Activated naive CD8-positive, alpha-beta T cell treated with anti-CD3 and anti-CD28 coated beads, Interleukin-2, amount 50 U/mL, for 24 hours (primary cell): Measurements from ENCODE around the gene NEK8.
"Not testable (repeated sequence)": the region's sequence is repeated elsewhere in the genome, so short reads cannot be mapped to it uniquely, and the experiment has no call there.

Experiments
- ATAC-seq: fragments of 150-1000 bp; cut with Tn5 transposase; one replicate; pipeline ENCODE4 v1.10.0; 2021
- DNase-seq: peaks from one replicate; pipeline ENCODE4 v3.0.0; 2021
- H3K27ac Mint-ChIP-seq: one replicate; pipeline ENCODE4 v1.8.0; 2021; ENCODE audit warnings: mild to moderate bottlenecking, mixed read lengths
- H3K27me3 Mint-ChIP-seq: one replicate; pipeline ENCODE4 v1.8.0; 2021; ENCODE audit warnings: mixed read lengths
- H3K36me3 Mint-ChIP-seq: one replicate; pipeline ENCODE4 v1.8.0; 2021; ENCODE audit warnings: low read depth, mixed read lengths
- H3K4me1 Mint-ChIP-seq: one replicate; pipeline ENCODE4 v1.8.0; 2021; ENCODE audit warnings: mixed read lengths
- H3K4me3 Mint-ChIP-seq: one replicate; pipeline ENCODE4 v1.8.0; 2021; ENCODE audit warnings: mild to moderate bottlenecking, moderate library complexity, mixed read lengths
- H3K9me3 Mint-ChIP-seq: one replicate; pipeline ENCODE4 v1.8.0; 2021; ENCODE audit warnings: mixed read lengths

Gene NEK8

GRCh38 chr17:28726627-28727491 lies 1.7 kb upstream of the NEK8 start:
- H3K9me3 Mint-ChIP-seq = no peaks in the 10 kb centered on the region
- peaks cover 55% of the 10 kb centered on the region for H3K4me1 Mint-ChIP-seq
- H3K4me3 Mint-ChIP-seq = peak overlapping the region; percentile 99
- peaks cover 35% of the 10 kb centered on the region for H3K36me3 Mint-ChIP-seq
- peak; percentile 26 for ATAC-seq
- H3K27ac Mint-ChIP-seq = peak overlapping the region; percentile 96
- peak; percentile 94 for DNase-seq
- no peaks in the 10 kb centered on the region for H3K27me3 Mint-ChIP-seq

- Mint-ChIP-seq H3K9me3 (no peaks in the 10 kb centered on the region), H3K4me3 (no peak overlapping the region), H3K27me3 (no peaks in the 10 kb centered on the region), H3K36me3 (peaks cover 4% of the 10 kb centered on the region), H3K4me1 (peaks cover 35% of the 10 kb centered on the region), H3K27ac (peak overlapping the region; percentile 40)
- ATAC-seq = no peak
- DNase-seq = no peak
Measured at GRCh38 chr17:28729950-28730330, 1.4 kb downstream of the NEK8 start.

- Mint-ChIP-seq H3K4me3 (no peak overlapping the region), H3K27ac (no peak overlapping the region), H3K27me3 (no peaks in the 10 kb centered on the region), H3K36me3 (peaks cover 4% of the 10 kb centered on the region), H3K4me1 (peaks cover 38% of the 10 kb centered on the region), H3K9me3 (no peaks in the 10 kb centered on the region)
- DNase-seq (no peak), ATAC-seq (no peak)
Measured at GRCh38 chr17:28733346-28733745, 4.8 kb downstream of the NEK8 start.

- H3K27ac Mint-ChIP-seq = no peak overlapping the region
- ATAC-seq = no peak
- no peaks in the 10 kb centered on the region for H3K27me3 Mint-ChIP-seq
- peaks cover 43% of the 10 kb centered on the region for H3K4me1 Mint-ChIP-seq
- no peak overlapping the region for H3K4me3 Mint-ChIP-seq
- no peak for DNase-seq
- peaks cover 2% of the 10 kb centered on the region for H3K9me3 Mint-ChIP-seq
- H3K36me3 Mint-ChIP-seq = peaks cover 12% of the 10 kb centered on the region
Measured at GRCh38 chr17:28734712-28735241, 6.2 kb downstream of the NEK8 start.

GRCh38 chr17:28735242-28735722 lies 6.7 kb downstream of the NEK8 start:
- no peak overlapping the region for H3K4me3 Mint-ChIP-seq
- no peak for ATAC-seq
- no peak overlapping the region for H3K27ac Mint-ChIP-seq
- peaks cover 14% of the 10 kb centered on the region for H3K36me3 Mint-ChIP-seq
- H3K27me3 Mint-ChIP-seq = no peaks in the 10 kb centered on the region
- H3K9me3 Mint-ChIP-seq = peaks cover 3% of the 10 kb centered on the region
- H3K4me1 Mint-ChIP-seq = peaks cover 45% of the 10 kb centered on the region
- no peak for DNase-seq

- not testable (repeated sequence) for H3K4me3 Mint-ChIP-seq, H3K9me3 Mint-ChIP-seq, DNase-seq, H3K27me3 Mint-ChIP-seq, ATAC-seq
- H3K4me1 Mint-ChIP-seq = peaks cover 52% of the 10 kb centered on the region
- H3K27ac Mint-ChIP-seq = peak overlapping the region; percentile 54
- peaks cover 14% of the 10 kb centered on the region for H3K36me3 Mint-ChIP-seq
Measured at GRCh38 chr17:28735913-28736769, 7.6 kb downstream of the NEK8 start.

- no peak overlapping the region for H3K27ac Mint-ChIP-seq
- ATAC-seq (no peak), DNase-seq (no peak)
- H3K4me3 Mint-ChIP-seq = no peak overlapping the region
- peaks cover 57% of the 10 kb centered on the region for H3K4me1 Mint-ChIP-seq
- peaks cover 14% of the 10 kb centered on the region for H3K36me3 Mint-ChIP-seq
- H3K9me3 Mint-ChIP-seq = peaks cover 3% of the 10 kb centered on the region
- H3K27me3 Mint-ChIP-seq = no peaks in the 10 kb centered on the region
Measured at GRCh38 chr17:28737316-28737715, 8.7 kb downstream of the NEK8 start.

- H3K9me3 Mint-ChIP-seq = peaks cover 3% of the 10 kb centered on the region
- H3K36me3 Mint-ChIP-seq = peaks cover 14% of the 10 kb centered on the region
- H3K4me3 Mint-ChIP-seq = peak overlapping the region; percentile 56
- peaks cover 60% of the 10 kb centered on the region for H3K4me1 Mint-ChIP-seq
- no peaks in the 10 kb centered on the region for H3K27me3 Mint-ChIP-seq
- H3K27ac Mint-ChIP-seq = peak overlapping the region; percentile 88
- DNase-seq = no peak
- ATAC-seq = peak; percentile 9
Measured at GRCh38 chr17:28737770-28738679, 9.4 kb downstream of the NEK8 start.

GRCh38 chr17:28738680-28739384 lies 10.2 kb downstream of the NEK8 start:
- H3K4me1 Mint-ChIP-seq = peaks cover 61% of the 10 kb centered on the region
- peaks cover 3% of the 10 kb centered on the region for H3K9me3 Mint-ChIP-seq
- DNase-seq (peak; percentile 70), ATAC-seq (peak; percentile 67)
- peak overlapping the region; percentile 88 for H3K27ac Mint-ChIP-seq
- no peaks in the 10 kb centered on the region for H3K27me3 Mint-ChIP-seq
- H3K36me3 Mint-ChIP-seq = peaks cover 14% of the 10 kb centered on the region
- peak overlapping the region; percentile 56 for H3K4me3 Mint-ChIP-seq

GRCh38 chr17:28740406-28741357 lies 12.1 kb downstream of the NEK8 start:
- no peak for DNase-seq
- H3K4me3 Mint-ChIP-seq = no peak overlapping the region

GRCh38 chr17:28741358-28742349 lies 13.1 kb downstream of the NEK8 start:
- Mint-ChIP-seq H3K36me3 (peaks cover 22% of the 10 kb centered on the region), H3K27ac (no peak overlapping the region)

More at GRCh38 chr17:28740406-28741357, 12.1 kb downstream of the NEK8 start:
- H3K27ac Mint-ChIP-seq = no peak overlapping the region
- no peak for ATAC-seq
- peaks cover 24% of the 10 kb centered on the region for H3K36me3 Mint-ChIP-seq
- H3K4me1 Mint-ChIP-seq = peaks cover 56% of the 10 kb centered on the region
- H3K27me3 Mint-ChIP-seq = no peaks in the 10 kb centered on the region
- peaks cover 3% of the 10 kb centered on the region for H3K9me3 Mint-ChIP-seq

More at GRCh38 chr17:28741358-28742349, 13.1 kb downstream of the NEK8 start:
- Mint-ChIP-seq H3K27me3 (no peaks in the 10 kb centered on the region), H3K9me3 (peaks cover 3% of the 10 kb centered on the region), H3K4me1 (peaks cover 59% of the 10 kb centered on the region), H3K4me3 (no peak overlapping the region)
- no peak for ATAC-seq
- no peak for DNase-seq
